CD4-positive, alpha-beta T cell treated with Interleukin-15 for 4 hours (primary cell): ENCODE measurements around the gene KCP.
A peak's percentile ranks its signal among the peaks of the same experiment; 100 is the strongest.

Experiments used
- DNase-seq: peaks from one replicate; pipeline ENCODE4 v3.0.0-alpha.2; 2020; ENCODE audit warnings: low spot score

The KCP gene

DNA sequence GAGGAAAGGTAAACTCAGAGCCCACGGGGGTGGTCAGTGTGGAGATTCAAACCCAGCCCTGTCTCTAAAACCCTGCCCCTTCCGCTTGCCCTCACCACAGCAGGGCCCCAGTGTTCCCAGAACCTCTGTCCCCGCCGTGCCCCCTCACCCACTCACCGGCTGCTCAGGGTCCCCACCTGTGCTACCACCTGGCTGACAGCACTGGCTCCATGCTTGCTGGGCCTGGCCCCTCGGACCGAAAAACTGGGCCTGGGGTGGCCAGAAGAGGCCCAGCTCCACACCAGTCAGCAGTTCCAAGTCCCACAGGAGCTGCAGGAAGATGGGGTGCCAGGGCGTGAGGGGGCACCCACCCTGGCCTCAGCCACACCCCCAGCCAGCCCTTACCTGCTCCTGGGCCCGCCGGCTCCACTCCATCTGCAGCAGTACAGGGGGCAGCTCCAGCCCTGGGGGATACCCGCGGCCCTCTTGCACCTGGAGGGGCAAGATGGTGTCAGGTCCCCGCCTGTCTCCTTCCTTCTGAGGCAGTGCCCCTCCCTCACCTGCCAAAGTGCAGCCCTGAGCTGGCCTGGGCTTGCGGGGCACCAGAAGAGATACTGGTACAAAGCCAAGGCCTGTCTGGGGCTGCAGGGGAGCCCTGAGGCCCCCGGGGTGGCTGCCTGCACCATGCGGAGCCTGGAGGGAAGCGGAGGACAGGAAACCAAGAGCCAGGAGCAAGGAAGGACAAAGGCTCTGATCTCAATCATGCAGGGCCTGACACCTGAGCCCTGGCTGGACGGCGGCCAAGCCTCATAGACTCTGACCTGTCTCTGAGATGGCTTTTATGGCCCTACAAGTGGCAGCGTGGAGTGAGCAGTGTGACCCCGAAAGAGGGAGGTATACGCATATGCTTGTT is 36.1 kb downstream of the KCP start:
- no peak for DNase-seq

DNA sequence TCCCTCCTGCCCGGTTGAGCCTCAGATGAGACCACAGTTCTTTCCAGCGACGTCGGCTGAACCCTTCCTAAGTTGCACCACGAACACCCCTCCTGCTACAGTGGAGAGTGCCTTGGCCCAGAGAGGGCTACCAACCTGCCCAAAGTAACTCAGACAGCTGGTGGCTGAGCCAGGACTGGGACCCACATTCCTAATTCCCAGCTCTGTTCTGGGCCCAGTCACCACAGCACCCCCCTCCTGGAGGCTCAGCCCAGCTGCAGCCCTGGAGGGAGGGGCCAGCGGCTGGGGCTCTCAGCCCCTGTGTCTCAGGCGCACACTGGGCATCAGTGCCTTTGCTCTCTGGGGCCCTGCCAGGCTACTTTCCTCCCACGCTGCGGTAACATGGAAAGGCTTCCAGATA is 37.3 kb downstream of the KCP start:
- no peak for DNase-seq

DNA sequence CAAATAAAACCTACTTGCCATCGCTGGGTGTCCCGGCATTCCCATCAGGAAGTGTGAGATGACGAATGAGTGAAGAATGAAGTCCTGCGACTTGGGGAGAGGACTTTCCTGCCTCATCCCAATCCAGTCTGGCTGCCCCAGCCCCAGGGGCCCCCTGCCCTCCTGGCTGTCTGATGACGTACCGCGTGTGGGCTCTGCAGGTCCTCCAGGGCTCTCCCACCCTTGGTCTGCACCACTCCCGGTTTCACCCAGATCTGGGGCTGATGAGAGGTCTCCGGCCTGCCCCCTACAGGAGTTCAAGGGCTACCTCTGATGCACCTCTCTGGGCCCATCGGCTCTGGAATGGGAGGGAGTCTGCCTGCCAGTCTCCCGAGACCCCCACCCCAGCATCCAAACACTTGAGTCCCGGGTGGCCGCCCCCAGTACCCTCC is 38.1 kb downstream of the KCP start:
- no peak for DNase-seq

DNA sequence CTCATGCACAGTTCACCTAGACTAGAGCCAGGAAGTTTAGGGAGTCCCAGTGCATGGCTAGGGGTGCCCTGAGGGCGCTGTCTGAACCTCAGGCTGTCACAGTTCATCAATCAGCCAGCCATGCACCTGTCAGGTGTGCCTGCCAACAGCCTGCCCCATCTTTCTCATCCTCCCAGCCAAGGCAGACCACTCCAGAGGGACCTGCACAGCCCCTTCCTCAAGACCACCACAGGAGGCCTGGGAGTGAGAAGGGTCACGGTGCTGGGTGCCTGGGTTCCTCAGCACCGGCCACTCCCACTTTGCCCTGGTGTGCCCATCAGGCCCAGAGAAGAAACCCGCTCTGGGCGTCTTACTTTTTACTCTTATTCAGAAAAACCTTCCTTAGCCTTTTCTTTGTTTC is 39.5 kb downstream of the KCP start:
- no peak for DNase-seq

DNA sequence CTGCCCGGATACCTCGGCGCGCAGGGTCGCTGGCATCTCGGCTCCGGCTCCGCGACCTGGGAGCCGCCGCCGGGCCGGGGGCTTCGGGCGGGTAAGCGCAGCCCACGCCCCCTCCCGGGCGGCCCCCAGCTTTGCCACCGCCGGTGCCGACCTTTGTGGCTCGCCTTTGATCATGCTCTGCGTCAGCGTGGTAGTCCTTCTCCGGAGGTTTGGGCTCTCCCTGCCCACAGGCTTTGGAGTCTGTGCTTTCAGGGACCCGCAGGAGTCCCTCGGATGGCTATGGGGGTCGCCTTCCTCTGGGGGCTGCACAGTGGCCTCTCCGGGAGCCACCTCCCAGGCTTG is 40.6 kb downstream of the KCP start:
- DNase-seq, result no peak

DNA sequence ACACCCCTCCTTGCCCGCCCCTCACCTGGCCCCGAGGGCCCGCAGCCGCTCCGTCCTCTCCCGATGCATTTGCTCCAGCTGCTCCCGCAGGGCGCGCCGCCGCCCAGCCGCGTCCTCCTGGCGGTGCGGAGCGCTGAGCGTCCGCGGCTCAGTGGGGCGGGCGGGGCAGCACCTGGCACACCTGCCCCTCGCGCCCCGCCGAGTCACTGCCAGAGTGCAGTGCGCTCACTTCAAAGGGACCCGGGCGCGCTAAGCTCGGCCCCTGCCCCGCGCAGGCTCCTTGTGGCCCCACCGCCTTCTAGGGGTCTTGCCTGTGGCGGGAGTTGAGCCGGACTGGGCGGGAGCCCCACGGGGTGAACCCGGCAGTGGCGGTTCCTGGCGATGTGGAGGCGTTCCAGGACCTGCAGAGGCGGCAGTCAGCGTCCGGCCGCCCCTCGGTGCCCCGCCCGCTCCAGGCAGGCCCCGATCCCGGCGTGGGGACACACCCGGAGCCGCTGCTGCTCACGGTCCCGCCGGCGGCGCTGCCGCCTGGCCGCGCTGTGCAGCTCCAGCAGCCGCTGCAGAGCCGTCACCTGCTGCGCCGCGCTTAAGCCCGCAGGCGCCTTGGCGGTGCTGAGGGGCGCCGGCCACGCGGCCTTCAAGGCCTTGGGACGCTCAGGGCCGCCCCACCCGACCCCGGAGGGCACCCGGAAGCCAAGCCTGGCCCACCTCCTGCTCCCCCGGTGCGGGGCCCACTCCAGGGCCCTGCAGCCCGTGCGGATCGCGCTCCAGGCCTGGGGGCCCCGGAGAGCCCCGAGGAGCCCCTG is 41.2 kb downstream of the KCP start:
- DNase-seq, result peak; percentile 18

DNA sequence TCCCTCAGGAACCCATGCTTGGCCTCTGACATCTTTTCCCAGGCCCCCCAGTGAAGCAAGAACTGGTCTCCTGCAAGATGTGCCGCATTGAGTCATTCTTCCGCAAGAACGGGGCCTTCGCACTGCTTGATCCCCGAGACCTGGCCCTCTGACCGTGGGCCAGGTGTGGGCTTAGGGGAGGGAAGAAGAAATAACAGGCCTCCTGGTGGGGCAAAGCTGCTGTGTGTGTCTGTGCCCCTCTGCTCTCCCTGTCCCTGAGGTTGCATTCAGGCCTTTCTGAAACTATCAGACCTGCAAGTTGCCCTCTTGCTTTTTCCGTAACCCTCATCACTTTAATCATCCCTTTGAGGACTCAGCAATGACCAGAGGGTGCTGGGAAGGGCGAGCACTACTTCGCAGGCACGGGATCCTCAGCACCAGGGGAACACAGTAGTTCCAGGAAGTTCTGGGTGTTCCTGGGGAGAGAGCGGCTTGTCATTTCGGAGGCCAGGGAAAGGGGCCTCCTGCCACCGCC is 41.8 kb downstream of the KCP start:
- DNase-seq, result no peak

DNA sequence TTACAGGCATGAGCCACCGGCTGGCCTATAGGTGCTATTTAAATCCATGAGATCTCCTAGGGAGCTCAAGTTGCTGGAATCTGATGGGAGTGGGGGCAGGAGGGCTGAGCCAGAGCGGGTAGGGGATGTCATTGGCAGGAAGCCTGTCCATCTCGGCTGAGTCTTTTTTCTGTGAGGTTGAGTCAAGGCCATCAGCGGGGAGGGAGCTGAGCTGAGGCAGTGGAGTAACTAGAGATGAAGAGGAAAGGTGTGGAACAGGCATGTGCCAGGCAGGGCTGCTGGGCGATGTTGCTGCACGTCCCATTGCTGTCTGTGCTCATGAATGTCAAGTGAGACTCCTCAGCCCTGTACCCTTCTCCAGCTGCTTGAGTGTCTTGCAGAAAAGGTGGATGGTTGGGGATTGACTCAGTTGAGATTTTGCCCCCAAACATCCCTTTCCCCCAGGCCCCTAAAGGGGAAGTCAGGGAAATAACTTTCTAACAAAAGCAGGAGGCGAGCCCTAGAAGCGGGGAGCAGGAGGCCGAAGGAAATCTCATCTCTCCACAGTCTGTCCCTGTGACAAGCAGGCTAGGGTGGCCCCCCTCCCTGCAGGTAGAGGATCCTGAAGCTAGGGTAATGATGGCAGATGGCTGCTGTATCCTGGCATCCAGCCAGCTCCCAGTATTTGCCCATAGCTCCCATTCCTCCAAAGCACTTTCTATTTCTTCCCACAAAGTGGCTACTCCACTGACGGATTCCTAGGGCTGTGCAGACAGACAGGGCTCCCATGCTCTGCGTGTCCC is 42.5 kb downstream of the KCP start:
- no peak for DNase-seq

DNA sequence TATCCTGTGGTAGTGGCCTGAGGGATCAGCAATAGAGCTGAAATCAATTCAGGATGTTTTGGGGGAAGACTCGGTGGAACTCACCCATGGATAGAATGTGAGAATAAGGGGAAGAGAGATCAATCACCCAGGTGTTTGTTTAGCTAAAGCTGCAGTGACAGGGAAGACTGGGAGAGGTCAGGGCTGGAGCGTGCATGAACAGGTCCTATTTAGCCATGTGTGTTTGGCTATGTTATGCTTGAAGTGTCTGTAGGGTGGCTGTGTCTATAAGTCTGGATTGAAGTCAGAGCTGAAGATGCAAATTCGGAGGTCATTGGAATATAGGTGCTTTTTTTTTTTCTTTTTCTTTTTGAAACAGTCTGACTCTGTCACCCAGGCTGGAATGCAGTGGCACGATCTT is 43.3 kb downstream of the KCP start:
- DNase-seq, result no peak

DNA sequence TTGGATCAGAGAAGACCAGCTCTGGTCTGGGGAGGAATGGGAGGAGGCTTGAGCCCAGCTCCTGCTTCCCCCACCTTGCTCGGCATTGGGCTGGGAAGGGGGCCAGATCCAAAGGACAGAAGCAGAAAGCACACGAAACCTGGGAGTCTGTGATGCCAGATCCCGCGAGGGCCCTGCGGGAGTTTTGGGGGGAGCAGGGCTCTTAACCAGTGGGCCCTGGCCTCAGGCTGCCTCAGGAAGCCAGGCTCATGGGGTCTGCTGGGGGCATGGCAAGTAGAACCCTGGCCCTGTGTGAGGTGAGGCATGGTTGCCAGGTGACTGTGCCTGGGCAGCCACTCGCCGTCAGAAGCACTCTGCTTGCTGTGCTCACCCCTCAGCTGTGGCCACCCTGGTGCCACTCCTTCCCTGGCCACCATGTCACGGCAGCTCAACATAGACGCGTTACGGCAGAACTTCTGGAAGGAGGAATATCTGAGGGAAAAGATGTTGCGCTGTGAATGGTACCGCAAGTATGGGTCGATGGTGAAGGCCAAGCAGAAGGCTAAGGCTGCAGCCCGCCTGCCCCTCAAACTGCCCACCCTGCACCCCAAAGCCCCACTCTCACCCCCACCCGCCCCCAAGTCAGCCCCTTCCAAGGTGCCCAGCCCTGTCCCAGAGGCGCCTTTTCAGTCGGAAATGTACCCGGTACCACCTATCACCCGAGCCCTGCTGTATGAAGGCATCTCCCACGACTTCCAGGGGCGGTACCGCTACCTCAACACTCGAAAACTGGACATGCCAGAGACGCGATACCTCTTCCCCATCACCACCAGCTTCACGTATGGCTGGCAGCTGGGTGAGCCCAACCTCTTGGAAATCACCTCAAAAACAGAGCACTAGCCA is 44.3 kb downstream of the KCP start:
- DNase-seq, result no peak

DNA sequence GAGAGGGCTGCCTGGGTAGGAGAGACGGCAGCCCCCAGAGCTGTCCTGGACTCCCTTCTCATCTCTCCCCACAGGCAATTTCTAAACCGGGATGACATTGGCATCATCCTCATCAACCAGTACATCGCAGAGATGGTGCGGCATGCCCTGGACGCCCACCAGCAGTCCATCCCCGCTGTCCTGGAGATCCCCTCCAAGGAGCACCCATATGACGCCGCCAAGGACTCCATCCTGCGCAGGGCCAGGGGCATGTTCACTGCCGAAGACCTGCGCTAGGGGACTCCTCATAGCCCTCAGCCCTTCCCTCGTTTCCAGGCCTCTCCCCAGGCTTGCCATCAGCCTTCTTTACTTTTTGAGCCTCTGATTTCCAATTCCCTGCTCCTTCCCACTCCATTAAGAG is 45.2 kb downstream of the KCP start:
- no peak for DNase-seq

DNA sequence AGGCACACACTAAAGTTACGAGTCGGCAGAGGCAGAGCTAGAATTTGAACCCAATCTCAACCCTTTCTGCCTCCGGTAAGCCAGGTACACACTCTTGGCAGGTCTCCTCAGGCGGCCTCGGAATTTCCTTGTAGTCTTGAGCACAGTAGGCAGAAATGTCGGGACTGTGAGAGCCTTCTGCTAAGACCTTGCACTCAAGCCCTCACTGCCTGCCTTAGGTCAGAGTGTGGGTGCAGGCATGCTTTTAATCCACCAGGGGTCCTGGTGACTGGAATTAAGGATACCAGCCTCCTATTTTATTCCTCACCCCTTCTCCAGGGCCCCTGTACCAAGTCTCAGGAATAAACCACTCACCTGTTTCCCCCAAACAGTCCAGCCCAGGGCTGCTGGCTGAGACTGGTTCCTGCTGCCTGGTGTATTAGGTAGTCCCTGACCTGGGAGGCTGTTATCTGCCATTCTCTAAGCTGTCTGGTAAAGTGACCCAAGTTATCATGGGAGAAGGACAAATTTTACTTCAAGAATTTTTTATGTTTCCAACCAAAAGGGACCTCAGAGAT is 47.0 kb downstream of the KCP start:
- peak; percentile 43 for DNase-seq

DNA sequence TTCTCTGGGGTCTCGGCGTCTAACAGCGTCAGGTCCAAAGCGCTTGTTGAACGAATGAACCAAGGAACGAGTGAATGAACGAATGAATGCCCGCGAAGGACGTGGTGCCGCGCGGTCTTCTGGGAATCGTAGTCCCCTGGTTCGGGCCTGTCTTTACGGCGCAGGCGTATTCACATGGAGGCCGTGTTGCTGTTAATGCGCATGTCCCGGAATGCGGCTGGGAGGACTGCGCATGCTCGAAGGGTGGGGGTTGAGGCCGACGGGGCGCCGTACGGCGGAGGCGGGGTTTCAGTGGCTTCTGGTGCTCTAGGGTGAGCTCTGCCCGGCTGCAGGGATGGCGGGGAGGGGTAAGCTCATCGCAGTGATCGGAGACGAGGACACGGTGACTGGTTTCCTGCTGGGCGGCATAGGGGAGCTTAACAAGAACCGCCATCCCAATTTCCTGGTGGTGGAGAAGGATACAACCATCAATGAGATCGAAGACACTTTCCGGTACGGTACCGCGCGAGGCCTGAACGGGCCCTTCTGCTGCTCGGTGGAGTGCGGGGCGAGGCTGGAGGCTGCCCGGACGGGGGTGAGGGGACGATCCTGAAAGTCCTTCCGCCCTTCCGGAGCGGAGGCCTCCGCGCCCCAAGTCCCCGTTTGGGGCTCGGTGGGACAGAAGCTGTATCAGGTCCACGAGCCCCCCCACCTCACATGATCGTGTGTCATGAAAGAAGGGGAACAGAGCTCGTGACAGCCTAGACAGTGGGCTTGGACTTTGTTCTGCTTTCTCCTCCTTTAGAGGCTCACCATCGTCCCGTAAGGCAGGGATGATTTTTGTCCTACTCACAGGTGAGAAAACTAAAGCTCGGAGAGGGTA is 47.7 kb downstream of the KCP start, which contains the start of gene ATP6V1F:
Gene ATP6V1F (plus strand): TSS at position 286 of the 862 bp plus-strand sequence. CDS start 49 bp downstream, at position 335.
- DNase-seq, result peak; percentile 99

DNA sequence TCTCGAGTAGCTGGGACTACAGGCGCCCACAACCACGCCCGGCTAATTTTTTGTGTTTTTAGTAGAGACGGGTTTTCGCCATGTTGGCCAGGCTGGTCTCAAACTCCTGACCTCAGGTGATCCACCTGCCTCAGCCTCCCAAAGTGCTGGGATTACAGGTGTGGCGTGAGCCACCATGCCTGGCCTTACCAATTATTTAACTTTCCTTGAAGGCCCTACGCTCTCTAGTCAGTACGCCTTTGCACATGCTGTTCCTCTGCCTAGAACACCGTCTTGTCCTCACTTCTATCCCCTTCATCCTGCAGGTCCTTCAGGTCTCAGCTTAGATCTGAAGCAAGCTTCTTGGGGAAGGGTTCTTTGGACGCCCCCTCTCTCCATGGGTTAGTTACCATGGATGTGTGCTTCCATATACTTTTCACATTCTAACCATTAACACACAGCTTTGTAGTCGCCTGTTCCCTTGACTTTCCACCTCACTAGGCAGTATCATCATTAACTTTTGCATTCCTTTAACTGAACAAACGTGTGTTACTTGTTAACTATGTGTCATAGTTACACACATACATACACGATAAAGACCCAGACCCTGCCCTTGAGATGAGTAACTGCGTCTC is 48.4 kb downstream of the KCP start:
- DNase-seq, result no peak

DNA sequence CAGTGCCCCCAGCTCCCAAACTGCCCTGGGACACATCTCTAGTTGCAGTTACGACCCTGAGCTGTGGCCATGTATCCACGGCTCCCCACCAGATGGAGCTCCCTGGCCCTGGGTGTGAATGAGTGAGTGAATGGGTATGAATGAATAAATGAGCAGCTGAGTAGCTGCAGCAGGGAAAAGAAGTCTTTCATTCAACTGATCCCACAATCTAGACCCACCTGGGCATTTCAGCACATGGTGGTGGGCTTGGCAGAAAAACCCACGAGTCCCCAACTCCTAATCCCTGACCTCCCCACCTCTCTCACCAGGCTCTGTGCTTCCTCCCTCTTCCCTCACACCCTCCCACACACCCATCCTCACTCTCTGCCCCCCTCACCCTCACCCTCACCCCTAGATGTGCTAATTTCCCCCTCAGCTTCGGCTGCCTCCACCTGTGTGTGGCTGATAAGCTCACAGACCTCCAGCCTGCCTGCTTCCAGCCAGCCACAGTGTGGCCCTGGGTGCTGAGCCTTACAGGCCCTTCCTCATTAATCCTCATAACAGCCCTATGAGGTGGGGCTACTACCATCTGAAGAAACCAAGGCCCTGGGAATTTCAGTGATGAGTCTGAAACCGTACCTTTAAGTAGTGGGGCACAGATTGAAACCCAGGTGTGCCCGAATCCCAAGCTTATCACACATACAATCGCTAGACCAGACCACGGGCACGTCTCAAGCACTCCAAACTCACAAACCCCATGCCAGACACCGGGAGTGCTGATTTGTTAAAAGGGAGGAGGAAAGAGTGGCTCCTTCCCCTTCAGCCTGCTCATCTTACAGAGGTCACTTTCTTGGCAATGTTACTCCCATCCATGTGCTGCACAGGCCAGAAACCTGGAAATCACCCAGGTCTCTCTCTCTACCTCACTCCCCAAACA is 50.1 kb downstream of the KCP start:
- DNase-seq, result no peak

DNA sequence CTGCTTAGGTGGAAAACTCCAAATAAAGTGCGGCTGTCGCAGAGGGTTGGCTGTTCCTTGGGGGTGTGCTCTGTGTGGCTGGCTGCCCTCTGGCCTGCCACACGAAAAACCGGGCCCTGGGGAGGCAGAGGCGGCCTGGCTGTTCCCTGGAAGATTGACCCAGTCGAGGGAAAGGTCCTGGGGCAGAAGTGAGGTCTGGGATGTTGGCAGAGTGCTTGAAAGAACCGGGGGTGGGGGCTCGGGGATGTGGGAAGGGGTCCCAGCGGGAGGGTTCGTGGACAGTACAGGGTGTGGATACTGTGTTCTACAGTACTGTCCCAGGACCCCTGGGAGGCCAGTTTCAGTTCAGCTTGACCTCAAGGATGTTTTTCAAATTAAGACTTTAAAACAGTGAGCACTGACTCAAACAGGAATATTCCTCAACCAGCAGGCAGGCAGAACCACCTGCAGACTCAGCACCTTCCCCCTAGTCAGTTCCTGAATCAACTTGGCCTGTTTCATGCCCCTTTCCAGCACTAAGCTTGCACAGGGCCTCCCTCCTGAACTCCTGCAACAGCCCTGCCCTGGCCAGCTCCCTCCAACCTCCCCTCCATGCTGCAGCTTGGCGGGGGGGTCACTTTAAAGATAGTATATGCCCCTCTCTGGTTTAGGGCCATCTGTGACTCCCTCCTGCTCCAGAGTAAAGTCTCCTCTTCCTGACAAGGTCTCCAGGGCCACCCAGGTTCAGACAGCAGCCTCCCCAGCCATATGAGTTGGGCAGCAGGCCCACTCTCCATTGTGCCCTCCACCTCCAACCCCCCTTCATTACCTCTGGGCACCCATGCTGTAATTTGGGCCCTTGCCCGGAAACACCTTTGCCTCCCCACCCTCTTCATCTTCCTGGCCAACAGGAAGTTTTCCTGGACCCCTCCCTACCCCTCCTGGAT is 51.0 kb downstream of the KCP start:
- no peak for DNase-seq
